ENCODE data around the gene RGS11.

RGS11 gene

GRCh38 chr16:287298-287811, 11.6 kb upstream of the RGS11 start:
- Histone ChIP-seq H3K27me3 (ENCODE audit: control insufficient read depth in 2 of 2, insufficient read depth in 2 of 2, low read length in 2 of 2) (no peaks in the 10 kb centered on the region), H3K4me1 (ENCODE audit: control insufficient read depth in 2 of 2, insufficient read depth in 2 of 2, low read length in 2 of 2) (no peaks in the 10 kb centered on the region), H3K4me3 (ENCODE audit: low read length in 2 of 2) (no peak overlapping the region), H3K9me3 (ENCODE audit: control insufficient read depth in 2 of 2, low read length in 2 of 2) (no peaks in the 10 kb centered on the region), H3K9ac (ENCODE audit: low read depth in 1 of 2, low read length in 2 of 2) (no peak overlapping the region), H3K36me3 (ENCODE audit: control insufficient read depth in 2 of 2, insufficient read depth in 2 of 2, low read length in 2 of 2) (peaks cover 26 to 27% of the 10 kb centered on the region in 2 donors), H3K27ac (ENCODE audit: low read depth in 2 of 2, low read length in 2 of 2) (no peak overlapping the region)

- no peak overlapping the region for H3K9ac ChIP-seq (ENCODE audit: low read depth in 1 of 2, low read length in 2 of 2)
- no peaks in the 10 kb centered on the region for H3K9me3 ChIP-seq (ENCODE audit: control insufficient read depth in 2 of 2, low read length in 2 of 2)
- peaks cover 19 to 25% of the 10 kb centered on the region in 2 donors for H3K36me3 ChIP-seq (ENCODE audit: control insufficient read depth in 2 of 2, insufficient read depth in 2 of 2, low read length in 2 of 2)
- no peak overlapping the region for H3K4me3 ChIP-seq (ENCODE audit: low read length in 2 of 2)
- H3K27ac ChIP-seq (ENCODE audit: low read depth in 2 of 2, low read length in 2 of 2): no peak overlapping the region
- H3K4me1 ChIP-seq (ENCODE audit: control insufficient read depth in 2 of 2, insufficient read depth in 2 of 2, low read length in 2 of 2): no peaks in the 10 kb centered on the region
- peaks cover 0 to 3% of the 10 kb centered on the region in 2 donors for H3K27me3 ChIP-seq (ENCODE audit: control insufficient read depth in 2 of 2, insufficient read depth in 2 of 2, low read length in 2 of 2)
Measured at GRCh38 chr16:286491-287297, 10.9 kb upstream of the RGS11 start.

GRCh38 chr16:285146-286055, 9.7 kb upstream of the RGS11 start:
- H3K36me3 ChIP-seq (ENCODE audit: control insufficient read depth in 2 of 2, insufficient read depth in 2 of 2, low read length in 2 of 2): peaks cover 12 to 17% of the 10 kb centered on the region in 2 donors
- H3K4me1 ChIP-seq (ENCODE audit: control insufficient read depth in 2 of 2, insufficient read depth in 2 of 2, low read length in 2 of 2): peaks cover 0 to 2% of the 10 kb centered on the region in 2 donors
- H3K27me3 ChIP-seq (ENCODE audit: control insufficient read depth in 2 of 2, insufficient read depth in 2 of 2, low read length in 2 of 2): peaks cover 0 to 3% of the 10 kb centered on the region in 2 donors
- no peaks in the 10 kb centered on the region for H3K9me3 ChIP-seq (ENCODE audit: control insufficient read depth in 2 of 2, low read length in 2 of 2)
- no peak overlapping the region for H3K4me3 ChIP-seq (ENCODE audit: low read length in 2 of 2)
- H3K9ac ChIP-seq (ENCODE audit: low read depth in 1 of 2, low read length in 2 of 2): no peak overlapping the region
- H3K27ac ChIP-seq (ENCODE audit: low read depth in 2 of 2, low read length in 2 of 2): no peak overlapping the region

GRCh38 chr16:284204-285120, 8.7 kb upstream of the RGS11 start:
- Histone ChIP-seq H3K4me3 (ENCODE audit: low read length in 2 of 2) (no peak overlapping the region), H3K9me3 (ENCODE audit: control insufficient read depth in 2 of 2, low read length in 2 of 2) (no peaks in the 10 kb centered on the region), H3K36me3 (ENCODE audit: control insufficient read depth in 2 of 2, insufficient read depth in 2 of 2, low read length in 2 of 2) (peaks cover 9 to 14% of the 10 kb centered on the region in 2 donors), H3K27ac (ENCODE audit: low read depth in 2 of 2, low read length in 2 of 2) (no peak overlapping the region), H3K4me1 (ENCODE audit: control insufficient read depth in 2 of 2, insufficient read depth in 2 of 2, low read length in 2 of 2) (peaks cover 0 to 2% of the 10 kb centered on the region in 2 donors), H3K27me3 (ENCODE audit: control insufficient read depth in 2 of 2, insufficient read depth in 2 of 2, low read length in 2 of 2) (peaks cover 0 to 3% of the 10 kb centered on the region in 2 donors), H3K9ac (ENCODE audit: low read depth in 1 of 2, low read length in 2 of 2) (no peak overlapping the region)

GRCh38 chr16:283033-283805, 7.5 kb upstream of the RGS11 start, which contains the start of gene PDIA2:
Gene PDIA2, plus strand, starts transcription at chr16:283164. Its CDS starts 6 bp downstream, at chr16:283170.
- Histone ChIP-seq H3K27me3 (ENCODE audit: control insufficient read depth in 2 of 2, insufficient read depth in 2 of 2, low read length in 2 of 2) (peaks cover 2 to 3% of the 10 kb centered on the region in 2 donors), H3K9me3 (ENCODE audit: control insufficient read depth in 2 of 2, low read length in 2 of 2) (no peaks in the 10 kb centered on the region), H3K4me1 (ENCODE audit: control insufficient read depth in 2 of 2, insufficient read depth in 2 of 2, low read length in 2 of 2) (peaks cover 0 to 2% of the 10 kb centered on the region in 2 donors), H3K27ac (ENCODE audit: low read depth in 2 of 2, low read length in 2 of 2) (no peak within 1 kb of the TSS), H3K36me3 (ENCODE audit: control insufficient read depth in 2 of 2, insufficient read depth in 2 of 2, low read length in 2 of 2) (peaks cover 4% of the 10 kb centered on the region in 2 donors), H3K4me3 (ENCODE audit: low read length in 2 of 2) (no peak within 1 kb of the TSS), H3K9ac (ENCODE audit: low read depth in 1 of 2, low read length in 2 of 2) (no peak within 1 kb of the TSS)

- Histone ChIP-seq H3K9me3 (ENCODE audit: control insufficient read depth in 2 of 2, low read length in 2 of 2) (no peaks in the 10 kb centered on the region), H3K9ac (ENCODE audit: low read depth in 1 of 2, low read length in 2 of 2) (no peak overlapping the region), H3K4me1 (ENCODE audit: control insufficient read depth in 2 of 2, insufficient read depth in 2 of 2, low read length in 2 of 2) (peaks cover 0 to 2% of the 10 kb centered on the region in 2 donors), H3K36me3 (ENCODE audit: control insufficient read depth in 2 of 2, insufficient read depth in 2 of 2, low read length in 2 of 2) (no peaks in the 10 kb centered on the region), H3K27ac (ENCODE audit: low read depth in 2 of 2, low read length in 2 of 2) (no peak overlapping the region), H3K4me3 (ENCODE audit: low read length in 2 of 2) (no peak overlapping the region), H3K27me3 (ENCODE audit: control insufficient read depth in 2 of 2, insufficient read depth in 2 of 2, low read length in 2 of 2) (peaks cover 2 to 3% of the 10 kb centered on the region in 2 donors)
Measured at GRCh38 chr16:282491-282890, 6.7 kb upstream of the RGS11 start.

- Histone ChIP-seq H3K36me3 (ENCODE audit: control insufficient read depth in 2 of 2, insufficient read depth in 2 of 2, low read length in 2 of 2) (no peaks in the 10 kb centered on the region), H3K9ac (ENCODE audit: low read depth in 1 of 2, low read length in 2 of 2) (no peak overlapping the region), H3K27ac (ENCODE audit: low read depth in 2 of 2, low read length in 2 of 2) (no peak overlapping the region), H3K4me3 (ENCODE audit: low read length in 2 of 2) (no peak overlapping the region), H3K27me3 (ENCODE audit: control insufficient read depth in 2 of 2, insufficient read depth in 2 of 2, low read length in 2 of 2) (peaks cover 2 to 3% of the 10 kb centered on the region in 2 donors), H3K9me3 (ENCODE audit: control insufficient read depth in 2 of 2, low read length in 2 of 2) (no peaks in the 10 kb centered on the region), H3K4me1 (ENCODE audit: control insufficient read depth in 2 of 2, insufficient read depth in 2 of 2, low read length in 2 of 2) (peaks cover 0 to 2% of the 10 kb centered on the region in 2 donors)
Measured at GRCh38 chr16:281660-282255, 6.0 kb upstream of the RGS11 start.

GRCh38 chr16:280991-281659, 5.4 kb upstream of the RGS11 start:
- H3K4me1 ChIP-seq (ENCODE audit: control insufficient read depth in 2 of 2, insufficient read depth in 2 of 2, low read length in 2 of 2): peaks cover 0 to 2% of the 10 kb centered on the region in 2 donors
- H3K27ac ChIP-seq (ENCODE audit: low read depth in 2 of 2, low read length in 2 of 2): no peak overlapping the region
- no peak overlapping the region for H3K9ac ChIP-seq (ENCODE audit: low read depth in 1 of 2, low read length in 2 of 2)
- H3K27me3 ChIP-seq (ENCODE audit: control insufficient read depth in 2 of 2, insufficient read depth in 2 of 2, low read length in 2 of 2): peaks cover 4 to 6% of the 10 kb centered on the region in 2 donors
- no peaks in the 10 kb centered on the region for H3K9me3 ChIP-seq (ENCODE audit: control insufficient read depth in 2 of 2, low read length in 2 of 2)
- no peak overlapping the region for H3K4me3 ChIP-seq (ENCODE audit: low read length in 2 of 2)
- H3K36me3 ChIP-seq (ENCODE audit: control insufficient read depth in 2 of 2, insufficient read depth in 2 of 2, low read length in 2 of 2): no peaks in the 10 kb centered on the region
